ENCODE data around the gene NEK11.

NEK11 gene

DNA sequence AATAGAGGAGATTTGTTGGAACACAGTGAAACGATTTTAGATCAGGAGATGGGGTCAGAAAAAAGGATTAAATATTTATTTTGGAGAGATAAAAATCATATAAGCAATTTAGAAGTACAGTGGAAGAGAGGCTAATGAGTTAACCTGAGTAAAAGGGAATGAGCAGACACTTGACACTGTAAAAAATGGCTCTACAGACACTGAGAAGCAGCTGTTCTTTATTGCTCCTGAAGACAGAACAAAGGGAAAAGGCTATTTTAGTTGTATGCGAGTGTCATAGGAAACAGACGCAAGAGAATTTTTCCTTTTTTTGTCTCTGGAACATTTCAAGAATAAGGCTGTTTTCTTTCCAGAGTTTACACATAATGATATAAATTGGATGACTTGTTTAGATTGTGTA lies 34.3 kb upstream of the NEK11 start:
- Histone ChIP-seq H3K27ac (ENCODE audit: poor library complexity, severe bottlenecking) (no peak overlapping the region), H3K4me1 (ENCODE audit: insufficient read depth, poor library complexity, severe bottlenecking) (no peaks in the 10 kb centered on the region), H3K9me3 (ENCODE audit: severe bottlenecking) (no peaks in the 10 kb centered on the region), H3K27me3 (ENCODE audit: insufficient read depth, poor library complexity, severe bottlenecking) (no peaks in the 10 kb centered on the region), H3K36me3 (ENCODE audit: low read depth) (peaks cover 49% of the 10 kb centered on the region), H3K4me3 (ENCODE audit: severe bottlenecking) (no peak overlapping the region)
- ATAC-seq (ENCODE audit: low read depth) (no peak), DNase-seq (ENCODE audit: low spot score) (no peak)
- TF ChIP-seq CTCF (IDR thresholded peaks at IDR 0.05; ENCODE audit: poor library complexity, severe bottlenecking): no peak

DNA sequence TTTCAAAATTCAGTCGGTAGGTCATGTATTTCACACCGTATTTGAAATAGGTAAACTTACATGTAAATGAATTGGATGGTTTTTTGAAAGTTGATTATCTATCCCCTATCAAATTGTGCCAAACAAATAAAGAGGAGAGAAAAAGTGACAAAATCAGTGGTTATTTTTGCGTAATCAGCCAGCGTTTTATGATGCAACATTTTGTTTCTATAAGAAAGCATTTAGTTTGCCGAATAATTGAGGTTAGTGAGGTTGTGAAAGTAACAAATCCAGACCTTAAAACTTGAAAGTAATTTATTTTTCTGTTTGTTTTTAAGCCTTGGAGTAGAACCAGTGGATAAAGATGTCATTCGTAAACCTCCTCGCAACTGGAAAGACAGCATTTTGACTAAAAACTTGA lies 29.4 kb upstream of the NEK11 start:
- no peak for TF ChIP-seq CTCF (IDR thresholded peaks at IDR 0.05; ENCODE audit: poor library complexity, severe bottlenecking)
- H3K4me1 ChIP-seq (ENCODE audit: insufficient read depth, poor library complexity, severe bottlenecking): no peaks in the 10 kb centered on the region
- no peaks in the 10 kb centered on the region for H3K27me3 ChIP-seq (ENCODE audit: insufficient read depth, poor library complexity, severe bottlenecking)
- DNase-seq (ENCODE audit: low spot score): no peak
- H3K36me3 ChIP-seq (ENCODE audit: low read depth): peaks cover 84% of the 10 kb centered on the region
- ATAC-seq (ENCODE audit: low read depth): no peak
- H3K27ac ChIP-seq (ENCODE audit: poor library complexity, severe bottlenecking): no peak overlapping the region
- H3K4me3 ChIP-seq (ENCODE audit: severe bottlenecking): no peak overlapping the region
- H3K9me3 ChIP-seq (ENCODE audit: severe bottlenecking): no peaks in the 10 kb centered on the region

DNA sequence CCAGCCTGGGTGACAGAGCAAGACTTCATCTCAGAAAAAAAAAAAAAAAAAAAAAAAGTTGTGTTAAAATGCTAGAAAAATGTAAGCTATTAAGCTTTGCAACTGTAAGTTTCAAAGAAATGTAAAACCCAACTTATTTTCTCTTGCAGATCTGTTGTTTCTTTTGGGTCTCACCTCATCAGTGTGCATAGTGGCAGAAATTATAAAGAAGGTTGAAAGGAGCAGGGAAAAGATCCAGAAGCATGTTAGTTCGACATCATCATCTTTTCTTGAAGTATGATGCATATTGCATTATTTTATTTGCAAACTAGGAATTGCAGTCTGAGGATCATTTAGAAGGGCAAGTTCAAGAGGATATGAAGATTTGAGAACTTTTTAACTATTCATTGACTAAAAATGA lies 25.6 kb upstream of the NEK11 start:
- no peak for ATAC-seq (ENCODE audit: low read depth)
- Histone ChIP-seq H3K27ac (ENCODE audit: poor library complexity, severe bottlenecking) (no peak overlapping the region), H3K27me3 (ENCODE audit: insufficient read depth, poor library complexity, severe bottlenecking) (no peaks in the 10 kb centered on the region), H3K36me3 (ENCODE audit: low read depth) (peaks cover 71% of the 10 kb centered on the region), H3K4me1 (ENCODE audit: insufficient read depth, poor library complexity, severe bottlenecking) (no peaks in the 10 kb centered on the region), H3K9me3 (ENCODE audit: severe bottlenecking) (no peaks in the 10 kb centered on the region), H3K4me3 (ENCODE audit: severe bottlenecking) (no peak overlapping the region)
- no peak for DNase-seq (ENCODE audit: low spot score)
- no peak for TF ChIP-seq CTCF (IDR thresholded peaks at IDR 0.05; ENCODE audit: poor library complexity, severe bottlenecking)

DNA sequence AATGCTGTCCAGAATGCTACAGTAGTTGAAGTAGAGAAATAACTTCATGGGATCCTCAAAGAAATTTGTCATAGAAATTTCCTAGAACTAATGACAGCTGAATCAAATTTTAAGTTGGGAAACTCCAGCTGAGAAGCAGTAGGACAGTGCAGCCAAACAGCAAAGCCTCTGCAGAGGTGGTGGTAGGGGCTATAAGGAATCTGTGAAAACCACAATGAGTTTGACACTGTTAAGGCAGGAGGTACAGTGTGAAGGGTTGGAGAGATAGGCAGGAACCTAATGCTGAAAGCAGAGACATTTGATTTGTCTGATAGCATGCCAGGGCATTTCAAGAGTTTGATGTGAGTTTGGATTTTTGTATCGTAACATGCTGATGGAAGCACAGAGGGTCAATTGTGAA lies 22.1 kb upstream of the NEK11 start:
- ATAC-seq (ENCODE audit: low read depth): no peak
- no peak for TF ChIP-seq CTCF (IDR thresholded peaks at IDR 0.05; ENCODE audit: poor library complexity, severe bottlenecking)
- DNase-seq (ENCODE audit: low spot score): no peak
- no peak overlapping the region for H3K4me3 ChIP-seq (ENCODE audit: severe bottlenecking)
- no peaks in the 10 kb centered on the region for H3K4me1 ChIP-seq (ENCODE audit: insufficient read depth, poor library complexity, severe bottlenecking)
- H3K27me3 ChIP-seq (ENCODE audit: insufficient read depth, poor library complexity, severe bottlenecking): no peaks in the 10 kb centered on the region
- H3K27ac ChIP-seq (ENCODE audit: poor library complexity, severe bottlenecking): no peak overlapping the region
- peaks cover 45% of the 10 kb centered on the region for H3K36me3 ChIP-seq (ENCODE audit: low read depth)
- no peaks in the 10 kb centered on the region for H3K9me3 ChIP-seq (ENCODE audit: severe bottlenecking)

DNA sequence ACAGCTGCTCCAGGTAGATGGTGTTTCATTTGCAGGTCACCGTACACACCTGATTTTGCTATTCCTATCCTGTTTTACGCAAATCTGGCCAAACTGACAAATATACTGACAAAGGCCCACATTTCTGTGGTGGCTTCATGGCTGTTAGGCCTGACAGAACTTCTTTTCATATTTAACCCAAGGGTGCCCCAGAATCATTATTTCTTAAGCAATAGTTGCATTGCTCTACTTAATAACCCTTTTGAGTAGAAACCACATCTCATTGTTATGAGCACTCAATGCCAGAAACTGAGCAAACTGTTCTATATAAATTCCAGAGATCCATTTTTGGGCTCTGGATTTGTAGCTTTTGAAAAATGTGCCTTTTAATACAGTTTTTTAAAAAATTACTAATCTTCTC lies 19.4 kb upstream of the NEK11 start:
- Histone ChIP-seq H3K27ac (ENCODE audit: poor library complexity, severe bottlenecking) (no peak overlapping the region), H3K27me3 (ENCODE audit: insufficient read depth, poor library complexity, severe bottlenecking) (no peaks in the 10 kb centered on the region), H3K9me3 (ENCODE audit: severe bottlenecking) (no peaks in the 10 kb centered on the region), H3K36me3 (ENCODE audit: low read depth) (peaks cover 24% of the 10 kb centered on the region), H3K4me3 (ENCODE audit: severe bottlenecking) (no peak overlapping the region), H3K4me1 (ENCODE audit: insufficient read depth, poor library complexity, severe bottlenecking) (no peaks in the 10 kb centered on the region)
- no peak for TF ChIP-seq CTCF (IDR thresholded peaks at IDR 0.05; ENCODE audit: poor library complexity, severe bottlenecking)
- DNase-seq (ENCODE audit: low spot score) (no peak), ATAC-seq (ENCODE audit: low read depth) (no peak)

All from RWPE2 (cell line).